ENCODE measurements around the gene PDE1A. TPM values are rescaled to one million over a fixed set of nuclear protein-coding genes. Genes with fewer than 3 reads are reported as not detected.

Gene PDE1A
- total RNA-seq, 1 donor from 2014 or later, result 0.08 TPM

GRCh38 chr2:182384860-182385259 lies 42.0 kb downstream of the PDE1A start:
- Histone ChIP-seq H3K36me3 (ENCODE audit: control insufficient read depth, insufficient read depth, low read length) (no peaks in the 10 kb centered on the region), H3K4me3 (ENCODE audit: low read depth, low read length) (no peak overlapping the region), H3K27me3 (ENCODE audit: control insufficient read depth, insufficient read depth, low read length) (no peaks in the 10 kb centered on the region)
- no peak for TF ChIP-seq CTCF (IDR thresholded peaks at IDR 0.05; ENCODE audit: insufficient read depth, low read length, poor library complexity, severe bottlenecking)
- DNase-seq (ENCODE audit: low read depth), result no peak

GRCh38 chr2:182381225-182381624 lies 45.6 kb downstream of the PDE1A start:
- DNase-seq (ENCODE audit: low read depth), result no peak
- Histone ChIP-seq H3K36me3 (ENCODE audit: control insufficient read depth, insufficient read depth, low read length) (no peaks in the 10 kb centered on the region), H3K4me3 (ENCODE audit: low read depth, low read length) (no peak overlapping the region), H3K27me3 (ENCODE audit: control insufficient read depth, insufficient read depth, low read length) (no peaks in the 10 kb centered on the region)
- TF ChIP-seq CTCF (IDR thresholded peaks at IDR 0.05; ENCODE audit: insufficient read depth, low read length, poor library complexity, severe bottlenecking), result no peak

- DNase-seq (ENCODE audit: low read depth), result no peak
- no peaks in the 10 kb centered on the region for H3K27me3 ChIP-seq (ENCODE audit: control insufficient read depth, insufficient read depth, low read length)
- TF ChIP-seq CTCF (IDR thresholded peaks at IDR 0.05; ENCODE audit: insufficient read depth, low read length, poor library complexity, severe bottlenecking), result no peak
- H3K4me3 ChIP-seq (ENCODE audit: low read depth, low read length), result no peak overlapping the region
- H3K36me3 ChIP-seq (ENCODE audit: control insufficient read depth, insufficient read depth, low read length), result no peaks in the 10 kb centered on the region
These were observed 47.6 kb downstream of the PDE1A start for GRCh38 chr2:182379241-182379640.

- no peak for TF ChIP-seq CTCF (IDR thresholded peaks at IDR 0.05; ENCODE audit: insufficient read depth, low read length, poor library complexity, severe bottlenecking)
- no peak overlapping the region for H3K4me3 ChIP-seq (ENCODE audit: low read depth, low read length)
These were observed 48.1 kb downstream of the PDE1A start for GRCh38 chr2:182378759-182379158.

GRCh38 chr2:182377467-182377866 lies 49.4 kb downstream of the PDE1A start:
- TF ChIP-seq CTCF (IDR thresholded peaks at IDR 0.05; ENCODE audit: insufficient read depth, low read length, poor library complexity, severe bottlenecking), result no peak
- Histone ChIP-seq H3K4me3 (ENCODE audit: low read depth, low read length) (no peak overlapping the region), H3K36me3 (ENCODE audit: control insufficient read depth, insufficient read depth, low read length) (no peaks in the 10 kb centered on the region), H3K27me3 (ENCODE audit: control insufficient read depth, insufficient read depth, low read length) (no peaks in the 10 kb centered on the region)
- no peak for DNase-seq (ENCODE audit: low read depth)

More at GRCh38 chr2:182378759-182379158, 48.1 kb downstream of the PDE1A start:
- Histone ChIP-seq H3K36me3 (ENCODE audit: control insufficient read depth, insufficient read depth, low read length) (no peaks in the 10 kb centered on the region), H3K27me3 (ENCODE audit: control insufficient read depth, insufficient read depth, low read length) (no peaks in the 10 kb centered on the region)
- DNase-seq (ENCODE audit: low read depth), result no peak

GRCh38 chr2:182375862-182376261 lies 51.0 kb downstream of the PDE1A start:
- no peak for TF ChIP-seq CTCF (IDR thresholded peaks at IDR 0.05; ENCODE audit: insufficient read depth, low read length, poor library complexity, severe bottlenecking)
- no peak for DNase-seq (ENCODE audit: low read depth)
- H3K4me3 ChIP-seq (ENCODE audit: low read depth, low read length), result no peak overlapping the region

More at GRCh38 chr2:182375862-182376261, 51.0 kb downstream of the PDE1A start:
- H3K27me3 ChIP-seq (ENCODE audit: control insufficient read depth, insufficient read depth, low read length), result no peaks in the 10 kb centered on the region
- H3K36me3 ChIP-seq (ENCODE audit: control insufficient read depth, insufficient read depth, low read length), result no peaks in the 10 kb centered on the region
